HG02884 (cell line): ENCODE measurements around the gene GPR137B.

Experiments used
- ATAC-seq: cut with Tn5 transposase; IDR thresholded peaks from one replicate; pipeline ENCODE4 v1.9.1; 2021; ENCODE audit warnings: mild to moderate bottlenecking, moderate library complexity; ENCODE audit not compliant: unreplicated experiment

Gene GPR137B

GRCh38 chr1:236253918-236254637 lies 111.7 kb downstream of the GPR137B start:
- no peak for ATAC-seq

- ATAC-seq = no peak
These were observed 114.9 kb downstream of the GPR137B start for GRCh38 chr1:236257216-236257615.

- no peak for ATAC-seq
These were observed 115.8 kb downstream of the GPR137B start for GRCh38 chr1:236258114-236258622.
